Measurements from ENCODE around the gene TBC1D17.

GRCh38 chr19:49929611-49930482, 52.3 kb downstream of the TBC1D17 start:
- TF ChIP-seq CTCF (conservative IDR thresholded peaks at IDR 0.05) (no peak), ZFX (IDR thresholded peaks at IDR 0.05) (no peak)

All from C4-2B (cell line).